CD4-positive, alpha-beta T cell (primary cell): Measurements from ENCODE around the gene SCN1A. TPM values are rescaled to one million over a fixed set of nuclear protein-coding genes. Genes with fewer than 3 reads are reported as not detected.
A peak's percentile ranks its signal among the peaks of the same experiment; 100 is the strongest.

ENCODE experiments used
- ATAC-seq: fragments of 200-7000 bp; cut with Tn5 transposase; one replicate; pipeline ENCODE4 v1.10.0; 2022; ENCODE audit warnings: mild to moderate bottlenecking; ENCODE audit not compliant: poor library complexity
- CTCF ChIA-PET: fragments of 350-600 bp; sonication (Branson Sonifier 250); formaldehyde crosslinking; loops from one replicate; lab custom pipeline; 2021; ENCODE audit warnings: antibody characterized with exemption, inconsistent platforms; lab: Charles Lee
- POLR2A ChIA-PET: fragments of 350-600 bp; sonication (Branson Sonifier 250); formaldehyde crosslinking; loops from one replicate; lab custom pipeline; 2021; ENCODE audit warnings: antibody characterized with exemption, inconsistent platforms; lab: Charles Lee
- DNase-seq, 14 experiments: peaks; one replicate each; pipeline ENCODE4 v3.0.0-alpha.2; 2013 to 2020; ENCODE audit warnings: mixed read lengths in 2 of 14
- H3K27ac ChIP-seq, 2 donors: one replicate each; pipeline versions ENCODE4 v1.5.1 to v1.7.0; 2013; ENCODE audit warnings: low read length in 2 of 2, low read depth in 1 of 2, mild to moderate bottlenecking in 1 of 2
- H3K27me3 ChIP-seq, 2 experiments: 1 replicate in 1 of 2; 2 replicates in 1 of 2; pipeline versions ENCODE4 v1.6.1 to v1.7.0; 2013; ENCODE audit warnings: low read length in 2 of 2, control low read depth in 1 of 2, mild to moderate bottlenecking in 1 of 2, moderate library complexity in 1 of 2; ENCODE audit not compliant: insufficient read depth in 2 of 2, control insufficient read depth in 1 of 2
- H3K36me3 ChIP-seq: one replicate; pipeline ENCODE4 v1.6.1; 2013; ENCODE audit warnings: low read length, control low read depth; ENCODE audit not compliant: insufficient read depth
- H3K4me1 ChIP-seq: one replicate; pipeline ENCODE4 v1.6.1; 2013; ENCODE audit warnings: low read length, control low read depth; ENCODE audit not compliant: insufficient read depth
- H3K4me3 ChIP-seq: one replicate; pipeline ENCODE4 v1.5.1; 2013; ENCODE audit warnings: mild to moderate bottlenecking, low read length, moderate library complexity
- H3K9me3 ChIP-seq, 2 experiments: 1 replicate in 1 of 2; 2 replicates in 1 of 2; pipeline versions ENCODE4 v1.6.1 to v1.7.0; 2013; ENCODE audit warnings: low read length in 2 of 2, mild to moderate bottlenecking in 2 of 2, control low read depth in 1 of 2, moderate library complexity in 1 of 2; ENCODE audit not compliant: control insufficient read depth in 1 of 2, insufficient read depth in 1 of 2
- H3K27ac Mint-ChIP-seq: one replicate; pipeline ENCODE4 v1.8.0; 2020; ENCODE audit warnings: mixed read lengths
- H3K27me3 Mint-ChIP-seq: one replicate; pipeline ENCODE4 v1.8.0; 2021; ENCODE audit warnings: mixed read lengths
- H3K36me3 Mint-ChIP-seq: one replicate; pipeline ENCODE4 v1.8.0; 2021; ENCODE audit warnings: low read depth, mixed read lengths
- H3K4me1 Mint-ChIP-seq: one replicate; pipeline ENCODE4 v1.8.0; 2021; ENCODE audit warnings: low read depth, mixed read lengths
- H3K4me3 Mint-ChIP-seq: one replicate; pipeline ENCODE4 v1.8.0; 2020; ENCODE audit warnings: mild to moderate bottlenecking, mixed read lengths
- H3K9me3 Mint-ChIP-seq: one replicate; pipeline ENCODE4 v1.8.0; 2020; ENCODE audit warnings: mixed read lengths
- intact Hi-C, 2 experiments: fragments of 100-400 bp; cut with DNase I in 1 of 2; cut with micrococcal nuclease in 1 of 2; formaldehyde crosslinking; loops; one replicate each; pipeline versions ENCODE4 v1.15.1 to v1.9.0; 2023 to 2025; cut with DNase I, micrococcal nuclease
- polyA plus RNA-seq, 2 donors: library from polyadenylated mRNA; unstranded; fragments of 120-200 nt; gene quantifications; one replicate each; pipeline ENCODE4 v1.2.1, GENCODE V29; 2013
- total RNA-seq, 174 experiments: library from RNA in 2 of 174; stranded (reverse) in 2 of 174; gene quantifications; one replicate each; pipeline ENCODE4 v1.2.3 and lab custom pipeline; 2021 to 2026
- TF ChIP-seq, protein P1 (sequence below): fragments of 200-600 bp; IDR thresholded peaks from one replicate; pipeline ENCODE4 v1.8.0; 2022; ENCODE audit warnings: antibody characterized with exemption, mild to moderate bottlenecking

SCN1A gene
- total RNA-seq (not detected), total RNA-seq (lab: John Stamatoyannopoulos, UW) (0 to 0.18 (median 0) reads per million in 172 experiments)
- not detected for polyA plus RNA-seq (2013, experiment 1 of 2)
- not detected for polyA plus RNA-seq (2013, experiment 2 of 2)

DNA sequence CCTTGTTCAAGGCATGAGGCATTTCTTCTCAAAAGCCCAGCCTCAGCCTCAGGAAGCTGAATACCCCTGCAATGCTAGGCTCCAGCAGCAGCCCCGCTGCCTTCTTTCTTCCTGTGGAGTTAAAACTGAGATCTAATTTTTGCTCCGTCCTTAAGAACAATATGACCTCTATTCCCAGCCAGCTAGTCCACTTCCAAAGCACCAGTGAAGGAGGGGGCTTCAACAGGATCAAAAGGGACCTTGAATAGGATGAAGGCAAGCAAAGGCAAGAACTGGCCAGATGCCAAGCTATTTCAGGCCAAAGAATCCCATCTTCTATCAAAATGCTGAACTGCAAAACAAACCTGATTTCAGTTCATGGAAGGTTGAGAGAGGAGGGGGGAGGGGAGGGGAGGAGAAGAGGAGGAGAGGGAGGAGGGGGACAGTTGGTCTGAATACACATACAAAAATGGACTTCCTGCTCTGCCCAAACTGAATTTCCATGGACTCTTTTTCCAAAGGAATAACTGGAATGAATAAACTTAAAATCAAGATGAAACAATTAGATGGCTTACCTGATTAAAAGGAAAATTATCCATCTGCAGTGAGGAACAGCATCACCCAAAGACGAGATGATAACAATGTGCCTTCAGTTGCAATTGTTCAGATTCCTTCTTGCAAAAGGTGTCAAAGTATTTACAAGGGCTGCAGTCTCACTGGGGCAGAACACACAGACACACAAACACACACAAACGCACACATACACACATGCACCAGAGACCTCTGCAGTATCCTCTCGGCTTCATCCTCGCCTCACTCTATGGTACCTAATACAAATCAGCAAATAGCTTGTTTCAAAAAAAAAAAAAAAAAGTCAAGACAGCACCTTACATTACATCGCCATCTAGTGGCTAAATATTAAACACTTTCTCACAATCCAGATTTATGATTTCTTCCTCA, at the start of gene SCN1A:
TSS of gene SCN1A (minus strand) at position 804 of the 939 bp plus-strand sequence. CDS start 54,399 bp downstream, outside the sequence.
- H3K27me3 ChIP-seq, result peaks cover 0 to 8% of the 10 kb centered on the region in 2 experiments
- no peak within 1 kb of the TSS for H3K27ac Mint-ChIP-seq
- DNase-seq (peak in 3 of 14 experiments; percentile 40 to 47 (median 44)), ATAC-seq (peak; percentile 39)
- H3K9me3 Mint-ChIP-seq, result no peaks in the 10 kb centered on the region
- intact Hi-C loops, result loop anchor here (2.0 to 10.0 kb wide), 6 partner anchors 173 to 1135 kb away; partner anchors contain the start of gene TTC21B (in 1 of the 2)
- no peak within 1 kb of the TSS for H3K27ac ChIP-seq
- H3K4me1 Mint-ChIP-seq, result no peaks in the 10 kb centered on the region
- POLR2A ChIA-PET, result interaction anchor here (0.8 kb wide), 1 partner anchor 172 kb away, joined by 3 read pairs; no protein-coding TSS in a partner anchor
- H3K4me3 Mint-ChIP-seq, result no peak within 1 kb of the TSS
- no peaks in the 10 kb centered on the region for H3K4me1 ChIP-seq
- CTCF ChIA-PET, result interaction anchor here (0.6 to 1.9 kb wide), 6 partner anchors 13 to 932 kb away, joined by 3 to 5 read pairs (median 3); no protein-coding TSS in a partner anchor
- H3K9me3 ChIP-seq, result no peaks in the 10 kb centered on the region
- no peak within 1 kb of the TSS for H3K4me3 ChIP-seq
- no peaks in the 10 kb centered on the region for H3K36me3 Mint-ChIP-seq
- H3K27me3 Mint-ChIP-seq, result peaks cover 26% of the 10 kb centered on the region
- TF ChIP-seq, protein P1, sequence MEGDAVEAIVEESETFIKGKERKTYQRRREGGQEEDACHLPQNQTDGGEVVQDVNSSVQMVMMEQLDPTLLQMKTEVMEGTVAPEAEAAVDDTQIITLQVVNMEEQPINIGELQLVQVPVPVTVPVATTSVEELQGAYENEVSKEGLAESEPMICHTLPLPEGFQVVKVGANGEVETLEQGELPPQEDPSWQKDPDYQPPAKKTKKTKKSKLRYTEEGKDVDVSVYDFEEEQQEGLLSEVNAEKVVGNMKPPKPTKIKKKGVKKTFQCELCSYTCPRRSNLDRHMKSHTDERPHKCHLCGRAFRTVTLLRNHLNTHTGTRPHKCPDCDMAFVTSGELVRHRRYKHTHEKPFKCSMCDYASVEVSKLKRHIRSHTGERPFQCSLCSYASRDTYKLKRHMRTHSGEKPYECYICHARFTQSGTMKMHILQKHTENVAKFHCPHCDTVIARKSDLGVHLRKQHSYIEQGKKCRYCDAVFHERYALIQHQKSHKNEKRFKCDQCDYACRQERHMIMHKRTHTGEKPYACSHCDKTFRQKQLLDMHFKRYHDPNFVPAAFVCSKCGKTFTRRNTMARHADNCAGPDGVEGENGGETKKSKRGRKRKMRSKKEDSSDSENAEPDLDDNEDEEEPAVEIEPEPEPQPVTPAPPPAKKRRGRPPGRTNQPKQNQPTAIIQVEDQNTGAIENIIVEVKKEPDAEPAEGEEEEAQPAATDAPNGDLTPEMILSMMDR, result peak; percentile 66
- no peaks in the 10 kb centered on the region for H3K36me3 ChIP-seq

DNA sequence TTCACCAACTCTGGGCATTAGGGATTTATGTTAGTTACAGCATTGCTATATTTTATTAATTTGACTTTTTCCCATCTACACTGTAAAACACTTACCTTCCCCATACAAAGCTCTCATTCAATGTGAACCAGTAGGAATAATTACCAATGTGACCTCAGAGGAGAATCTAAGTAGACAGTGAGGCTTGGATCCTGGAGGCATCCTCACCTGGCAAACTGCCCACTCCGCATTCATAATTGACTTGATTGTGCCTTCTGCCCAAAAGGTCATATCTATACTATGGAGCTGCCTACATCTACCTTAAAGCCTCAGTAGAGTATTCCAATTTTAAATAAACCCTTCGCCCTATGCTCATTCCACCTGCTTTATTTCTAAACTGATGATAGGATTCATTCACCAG, 45.4 kb upstream of the SCN1A start:
- TF ChIP-seq, protein P1, result no peak
- CTCF ChIA-PET, result no interaction called here

DNA sequence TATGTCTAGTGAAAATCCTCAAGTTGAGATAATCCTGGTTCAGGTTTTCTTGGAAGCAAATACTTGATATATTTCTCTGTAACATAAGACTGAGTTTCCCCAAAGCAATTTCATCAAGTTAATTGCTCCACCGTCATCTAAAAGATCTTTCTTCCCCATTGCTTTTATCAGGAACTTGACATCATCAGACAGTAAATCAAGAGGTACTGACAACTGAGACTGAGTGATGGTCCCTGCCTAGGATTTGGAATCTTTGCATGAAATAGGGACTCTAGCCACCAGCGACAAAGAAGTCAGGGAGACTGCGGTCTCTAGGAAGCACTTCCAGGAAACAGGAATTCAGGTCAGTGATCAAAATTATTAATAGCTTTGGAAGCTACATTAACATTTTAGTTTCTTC, 43.4 kb upstream of the SCN1A start:
- Histone ChIP-seq H3K4me3 (no peak overlapping the region), H3K36me3 (no peaks in the 10 kb centered on the region), H3K27ac (no peak overlapping the region), H3K9me3 (no peaks in the 10 kb centered on the region), H3K4me1 (no peaks in the 10 kb centered on the region), H3K27me3 (no peaks in the 10 kb centered on the region)
- Mint-ChIP-seq H3K27me3 (no peaks in the 10 kb centered on the region), H3K9me3 (no peaks in the 10 kb centered on the region), H3K27ac (no peak overlapping the region), H3K4me1 (no peaks in the 10 kb centered on the region), H3K4me3 (no peak overlapping the region), H3K36me3 (no peaks in the 10 kb centered on the region)
- TF ChIP-seq, protein P1, result no peak
- DNase-seq (no peak), ATAC-seq (no peak)
- ChIA-PET CTCF (interaction anchor here (1.6 kb wide), 1 partner anchor 19 kb away, joined by 3 read pairs; no protein-coding TSS in a partner anchor), POLR2A (no interaction called here)
- intact Hi-C loops, result no loop called here

More for the DNA sequence above, 45.4 kb upstream of the SCN1A start:
- Mint-ChIP-seq H3K4me1 (no peaks in the 10 kb centered on the region), H3K4me3 (no peak overlapping the region), H3K36me3 (no peaks in the 10 kb centered on the region), H3K27ac (no peak overlapping the region), H3K27me3 (no peaks in the 10 kb centered on the region), H3K9me3 (no peaks in the 10 kb centered on the region)
- no peak overlapping the region for H3K27ac ChIP-seq
- DNase-seq (no peak), ATAC-seq (no peak)
- no peak overlapping the region for H3K4me3 ChIP-seq
- intact Hi-C loops, result no loop called here
- no peaks in the 10 kb centered on the region for H3K36me3 ChIP-seq
- H3K9me3 ChIP-seq, result no peaks in the 10 kb centered on the region
- H3K27me3 ChIP-seq, result no peaks in the 10 kb centered on the region
- POLR2A ChIA-PET, result no interaction called here
- no peaks in the 10 kb centered on the region for H3K4me1 ChIP-seq
